Hippocampal formation (tissue), 2 donors: ENCODE data around the gene CRADD.
"Not testable (repeated sequence)": the region's sequence is repeated elsewhere in the genome, so short reads cannot be mapped to it uniquely, and the experiment has no call there.

Experiments used
- DNase-seq, 2 donors: peaks; one replicate each; lab custom pipeline; 2025; lab: John Stamatoyannopoulos, UW

Gene CRADD

DNA sequence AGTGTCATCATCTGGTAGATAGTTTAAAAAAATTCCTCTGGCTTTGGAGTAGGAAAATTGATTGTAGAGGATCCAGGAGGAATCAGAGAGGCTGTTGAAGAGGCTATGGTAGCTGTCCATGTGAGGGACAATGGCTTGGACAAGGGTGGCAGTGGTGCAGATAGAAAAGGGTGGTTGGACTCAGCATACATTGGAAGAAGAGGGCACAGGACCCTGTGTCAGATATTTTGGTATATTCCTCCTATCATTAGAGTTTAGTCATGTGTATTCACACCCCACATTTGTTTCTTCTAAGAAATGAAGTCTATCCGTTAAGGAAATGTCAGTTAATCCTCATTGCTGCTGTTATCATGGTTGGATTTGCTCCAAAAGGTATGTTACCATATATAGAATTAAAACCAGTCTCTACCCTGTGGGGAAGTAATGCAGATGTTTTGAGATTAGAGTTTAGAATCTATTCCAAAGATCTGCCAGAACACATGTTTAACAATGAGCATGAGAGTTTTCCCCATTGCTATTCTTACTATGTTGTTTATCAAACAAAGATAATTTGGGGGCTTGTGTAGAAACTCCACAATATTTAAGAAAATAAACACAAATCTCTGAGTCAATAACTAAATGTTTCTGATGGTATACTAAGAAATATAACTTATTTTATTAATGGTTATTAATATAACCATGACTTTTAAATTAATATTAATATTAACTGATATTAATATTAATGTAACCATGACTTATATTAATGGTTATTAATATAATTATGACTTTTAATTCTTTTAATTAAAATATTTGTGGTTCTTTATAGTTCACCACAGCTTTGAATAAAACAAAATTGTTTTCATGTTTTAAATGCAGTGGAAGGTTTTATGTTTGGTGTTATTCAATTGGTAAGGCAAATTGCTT is 80.9 kb downstream of the CRADD start:
- no peak for DNase-seq

- DNase-seq, result no peak
Measured at GRCh38 chr12:93758801-93759373, 81.7 kb downstream of the CRADD start.

- no peak for DNase-seq
Measured at GRCh38 chr12:93759512-93760081, 82.4 kb downstream of the CRADD start.

GRCh38 chr12:93760275-93760875 is 83.2 kb downstream of the CRADD start:
- no peak for DNase-seq

DNA sequence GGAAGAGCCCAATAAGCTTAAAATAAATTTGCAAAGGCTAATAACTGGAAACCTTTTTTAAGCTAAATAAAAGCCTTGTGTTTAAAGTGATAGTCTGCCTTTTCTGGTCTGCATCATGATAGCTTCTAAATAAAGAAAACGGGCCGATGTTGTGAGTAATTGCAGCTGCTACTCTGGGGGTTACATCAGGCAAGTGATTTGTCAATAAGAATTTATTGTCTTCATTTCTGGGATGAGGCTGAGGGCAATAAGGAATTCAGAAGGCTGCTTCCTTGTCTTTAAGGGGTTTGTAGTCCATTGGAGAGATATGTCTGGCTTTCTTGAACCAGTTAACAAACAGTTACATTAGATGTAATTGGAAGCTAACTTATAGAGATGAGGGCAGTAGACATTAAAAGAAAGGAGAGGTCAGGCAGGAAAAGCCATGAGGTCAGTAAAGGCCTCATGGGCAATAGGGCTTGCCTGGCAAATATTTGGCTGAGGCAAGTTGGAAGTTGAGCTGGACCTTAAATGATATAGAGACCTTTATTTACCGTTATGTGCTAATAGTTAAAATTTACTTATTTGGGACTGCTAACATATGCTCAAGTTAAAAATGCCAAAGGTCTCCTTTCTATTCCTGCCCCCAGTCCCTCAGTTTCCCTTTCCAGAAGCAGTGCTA is 85.0 kb downstream of the CRADD start:
- DNase-seq, result no peak

- no peak for DNase-seq
Measured at GRCh38 chr12:93762912-93763553, 85.9 kb downstream of the CRADD start.

- DNase-seq, result no peak
Measured at GRCh38 chr12:93763746-93764147, 86.6 kb downstream of the CRADD start.

GRCh38 chr12:93766371-93766770 is 89.2 kb downstream of the CRADD start:
- no peak for DNase-seq

GRCh38 chr12:93766796-93767523 is 89.8 kb downstream of the CRADD start:
- peak in 1 of 2 donors; percentile 59 for DNase-seq

DNA sequence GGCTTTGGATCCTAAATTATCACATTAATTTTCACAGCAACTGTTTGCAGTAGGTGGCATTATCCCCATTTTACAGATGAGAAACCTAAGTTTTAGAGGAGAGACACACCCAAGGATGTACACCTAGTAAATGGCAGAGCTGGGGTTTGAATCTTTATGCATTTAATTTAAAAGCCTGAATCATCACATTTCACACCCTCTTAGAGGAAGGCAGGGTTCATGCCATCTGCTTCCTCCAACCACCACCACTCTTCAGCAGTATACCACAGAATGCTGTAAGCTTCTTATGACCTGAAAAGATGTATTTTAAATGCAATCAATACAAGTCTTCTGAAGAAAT is 90.3 kb downstream of the CRADD start:
- no peak for DNase-seq

GRCh38 chr12:93772003-93772700 is 95.0 kb downstream of the CRADD start:
- DNase-seq, result no peak

DNA sequence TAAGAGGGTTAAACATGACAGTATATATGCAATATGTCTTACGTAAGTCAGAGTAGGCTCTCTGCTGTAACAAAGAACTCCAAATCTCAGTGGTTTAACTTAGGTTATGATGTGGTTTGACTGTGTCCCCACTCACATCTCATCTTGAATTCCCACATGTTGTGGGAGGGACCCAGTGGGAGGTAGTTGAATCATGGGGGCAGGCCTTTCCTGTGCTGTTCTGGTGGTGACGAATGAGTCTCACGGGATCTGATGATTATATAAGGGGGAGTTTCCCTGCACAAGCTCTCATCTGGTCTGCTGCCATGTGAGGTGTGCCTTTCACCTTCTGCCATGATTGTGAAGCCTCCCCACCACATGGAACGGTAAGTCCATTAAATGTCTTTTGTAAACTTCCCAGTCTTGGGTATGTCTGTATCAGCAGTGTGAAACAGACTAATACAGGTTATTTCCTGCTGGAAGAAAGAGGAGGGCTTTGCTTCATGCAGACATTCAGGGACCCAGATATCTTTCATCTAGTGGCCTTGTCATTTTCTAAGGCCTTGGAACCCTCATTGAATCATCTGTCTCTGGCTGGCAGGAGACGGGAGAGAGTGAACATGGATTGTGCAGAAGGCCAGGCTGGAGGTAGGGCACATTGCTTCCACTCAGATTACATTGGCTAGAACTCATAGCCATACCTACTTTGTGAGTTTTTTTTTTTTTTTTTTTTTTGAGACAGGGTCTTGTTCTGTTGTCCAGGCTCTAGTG is 96.1 kb downstream of the CRADD start:
- no peak for DNase-seq

GRCh38 chr12:93776581-93777018 is 99.4 kb downstream of the CRADD start:
- peak in 1 of 2 donors; percentile 50 for DNase-seq

GRCh38 chr12:93777254-93777653 is 100.1 kb downstream of the CRADD start:
- no peak for DNase-seq

GRCh38 chr12:93778306-93778705 is 101.1 kb downstream of the CRADD start:
- peak in 1 of 2 donors; percentile 10 for DNase-seq

- DNase-seq, result no peak
Measured at GRCh38 chr12:93778766-93779165, 101.6 kb downstream of the CRADD start.

- no peak for DNase-seq
Measured at GRCh38 chr12:93780101-93780641, 103.0 kb downstream of the CRADD start.

GRCh38 chr12:93780886-93781285 is 103.7 kb downstream of the CRADD start:
- DNase-seq, result not testable (repeated sequence)

DNA sequence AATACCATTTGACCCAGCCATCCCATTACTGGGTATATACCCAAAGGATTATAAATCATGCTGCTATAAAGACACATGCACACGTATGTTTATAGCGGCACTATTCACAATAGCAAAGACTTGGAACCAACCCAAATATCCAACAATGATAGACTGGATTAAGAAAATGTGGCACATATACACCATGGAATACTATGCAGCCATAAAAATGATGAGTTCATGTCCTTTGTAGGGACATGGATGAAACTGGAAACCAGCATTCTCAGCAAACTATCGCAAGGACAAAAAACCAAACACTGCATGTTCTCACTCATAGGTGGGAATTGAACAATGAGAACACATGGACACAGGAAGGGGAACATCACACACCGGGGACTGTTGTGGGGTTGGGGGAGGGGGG is 104.8 kb downstream of the CRADD start:
- not testable (repeated sequence) for DNase-seq
